CD4-positive, alpha-beta memory T cell (primary cell): ENCODE data around the gene HOXD13. TPM values are rescaled to one million over a fixed set of nuclear protein-coding genes. Genes with fewer than 3 reads are reported as not detected.

ENCODE experiments used
- CTCF ChIA-PET: fragments of 350-600 bp; sonication (Branson Sonifier 250); formaldehyde crosslinking; loops from one replicate; lab custom pipeline; 2021; ENCODE audit warnings: inconsistent platforms; ENCODE audit not compliant: partially characterized antibody; lab: Charles Lee
- POLR2A ChIA-PET: fragments of 350-600 bp; sonication (Branson Sonifier 250); formaldehyde crosslinking; loops from one replicate; lab custom pipeline; 2021; ENCODE audit not compliant: partially characterized antibody; lab: Charles Lee
- DNase-seq, 5 donors: peaks; one replicate each; pipeline versions ENCODE4 v3.0.0 to v3.0.0-alpha.2; 2020 to 2022; ENCODE audit warnings: mixed read lengths in 1 of 5
- H3K27ac ChIP-seq: one replicate; pipeline ENCODE4 v1.7.0; 2013; ENCODE audit warnings: low read depth, low read length
- H3K27me3 ChIP-seq: 2 replicates; pipeline ENCODE4 v1.7.0; 2013; ENCODE audit warnings: mild to moderate bottlenecking, low read length, moderate library complexity; ENCODE audit not compliant: insufficient read depth
- H3K36me3 ChIP-seq: 2 replicates; pipeline ENCODE4 v1.7.0; 2013; ENCODE audit warnings: mild to moderate bottlenecking, low read length, moderate library complexity; ENCODE audit not compliant: insufficient read depth
- H3K4me1 ChIP-seq: 2 replicates; pipeline ENCODE4 v1.7.0; 2013; ENCODE audit warnings: mild to moderate bottlenecking, low read length, moderate library complexity; ENCODE audit not compliant: insufficient read depth
- H3K4me3 ChIP-seq, 2 donors: one replicate each; pipeline ENCODE4 v1.7.0; 2013; ENCODE audit warnings: low read length in 2 of 2, mild to moderate bottlenecking in 1 of 2
- H3K9me3 ChIP-seq, 2 donors: one replicate each; pipeline ENCODE4 v1.7.0; 2013; ENCODE audit warnings: low read length in 2 of 2, control low read depth in 1 of 2; ENCODE audit not compliant: control insufficient read depth in 1 of 2
- H3K27ac Mint-ChIP-seq, 7 donors: one replicate each; pipeline ENCODE4 v1.8.0; 2020 to 2021; ENCODE audit warnings: mixed read lengths in 7 of 7, mild to moderate bottlenecking in 6 of 7, inconsistent platforms in 3 of 7, moderate library complexity in 3 of 7
- H3K27me3 Mint-ChIP-seq, 2 donors: one replicate each; pipeline ENCODE4 v1.8.0; 2020 to 2021; ENCODE audit warnings: mixed read lengths in 2 of 2
- H3K36me3 Mint-ChIP-seq, 2 donors: one replicate each; pipeline ENCODE4 v1.8.0; 2020 to 2021; ENCODE audit warnings: mixed read lengths in 2 of 2, inconsistent platforms in 1 of 2, mild to moderate bottlenecking in 1 of 2
- H3K4me1 Mint-ChIP-seq, 4 donors: one replicate each; pipeline ENCODE4 v1.8.0; 2020 to 2021; ENCODE audit warnings: mixed read lengths in 4 of 4, mild to moderate bottlenecking in 1 of 4
- H3K4me3 Mint-ChIP-seq, 8 donors: one replicate each; pipeline ENCODE4 v1.8.0; 2020 to 2021; ENCODE audit warnings: mixed read lengths in 8 of 8, mild to moderate bottlenecking in 7 of 8, moderate library complexity in 6 of 8, inconsistent platforms in 3 of 8
- H3K9me3 Mint-ChIP-seq, 8 donors: one replicate each; pipeline ENCODE4 v1.8.0; 2020 to 2021; ENCODE audit warnings: mixed read lengths in 8 of 8, mild to moderate bottlenecking in 5 of 8, inconsistent platforms in 3 of 8, moderate library complexity in 1 of 8
- intact Hi-C: fragments of 100-400 bp; cut with micrococcal nuclease; formaldehyde crosslinking; loops from one replicate; pipeline ENCODE4 v1.15.1; 2023
- polyA plus RNA-seq, 2 donors: library from polyadenylated mRNA; unstranded; fragments of 300-500 nt; fragmentation: Illumina TruSeq; gene quantifications; one replicate each; pipeline ENCODE4 v1.2.3, GENCODE V29; 2021
- total RNA-seq, 2 experiments: library from RNA; stranded (reverse); gene quantifications; one replicate each; pipeline ENCODE4 v1.2.3, GENCODE V29; 2021

Gene HOXD13
- total and polyA plus RNA-seq, 4 experiments from 2014 or later: not detected

- peaks cover 7 to 8% of the 10 kb centered on the region in 2 donors for H3K36me3 Mint-ChIP-seq
- ChIA-PET CTCF (no interaction called here), POLR2A (no interaction called here)
- H3K4me1 ChIP-seq: peaks cover 16% of the 10 kb centered on the region
- no peak for DNase-seq
- H3K27ac ChIP-seq: no peak overlapping the region
- peak overlapping the region in 3 of 7 donors; percentile 24 to 74 (median 66) for H3K27ac Mint-ChIP-seq
- H3K4me1 Mint-ChIP-seq: peaks cover 8 to 56% (median 23%) of the 10 kb centered on the region in 4 donors
- peaks cover 76 to 81% of the 10 kb centered on the region in 2 donors for H3K27me3 Mint-ChIP-seq
- peaks cover 89% of the 10 kb centered on the region for H3K27me3 ChIP-seq
- intact Hi-C loops: loop anchor here (5.0 kb wide), 1 partner anchor 1754 kb away; no protein-coding TSS in a partner anchor
- peak overlapping the region in 1 of 8 donors; percentile 70 for H3K4me3 Mint-ChIP-seq
- H3K9me3 Mint-ChIP-seq: peaks cover 0 to 58% (median 42%) of the 10 kb centered on the region in 8 donors
- no peaks in the 10 kb centered on the region for H3K36me3 ChIP-seq
- H3K9me3 ChIP-seq: no peaks in the 10 kb centered on the region
- no peak overlapping the region for H3K4me3 ChIP-seq
Observed at GRCh38 chr2:176090862-176091261, 1.7 kb upstream of the HOXD13 start.

GRCh38 chr2:176091329-176092258, 927 bp upstream of the HOXD13 start:
- no peaks in the 10 kb centered on the region for H3K9me3 ChIP-seq
- Mint-ChIP-seq H3K9me3 (peaks cover 0 to 53% (median 40%) of the 10 kb centered on the region in 8 donors), H3K4me3 (peak overlapping the region; percentile 22 to 73 (median 61)), H3K4me1 (peaks cover 11 to 59% (median 24%) of the 10 kb centered on the region in 4 donors), H3K27me3 (peaks cover 78 to 83% of the 10 kb centered on the region in 2 donors), H3K27ac (peak overlapping the region in 6 of 7 donors; percentile 30 to 92 (median 66)), H3K36me3 (peaks cover 7 to 8% of the 10 kb centered on the region in 2 donors)
- H3K4me3 ChIP-seq: no peak overlapping the region
- ChIA-PET POLR2A (no interaction called here), CTCF (no interaction called here)
- peaks cover 89% of the 10 kb centered on the region for H3K27me3 ChIP-seq
- no peak overlapping the region for H3K27ac ChIP-seq
- no peak for DNase-seq
- peaks cover 20% of the 10 kb centered on the region for H3K4me1 ChIP-seq
- intact Hi-C loops: loop anchor here (5.0 kb wide), 1 partner anchor 1754 kb away; no protein-coding TSS in a partner anchor
- H3K36me3 ChIP-seq: no peaks in the 10 kb centered on the region

GRCh38 chr2:176093145-176093897, 800 bp downstream of the HOXD13 start:
- peak overlapping the region in 7 of 8 donors; percentile 6 to 85 (median 45) for H3K4me3 Mint-ChIP-seq
- DNase-seq: no peak
- ChIA-PET POLR2A (no interaction called here), CTCF (interaction anchor here (0.8 kb wide), 1 partner anchor 11 kb away, joined by 3 read pairs; no protein-coding TSS in a partner anchor)
- Histone ChIP-seq H3K4me3 (peak overlapping the region in 1 of 2 donors; percentile 7), H3K27ac (no peak overlapping the region), H3K36me3 (no peaks in the 10 kb centered on the region), H3K9me3 (no peaks in the 10 kb centered on the region), H3K27me3 (peaks cover 89% of the 10 kb centered on the region), H3K4me1 (peaks cover 30% of the 10 kb centered on the region)
- intact Hi-C loops: loop anchor here (5.0 kb wide), 1 partner anchor 1756 kb away; no protein-coding TSS in a partner anchor
- H3K27ac Mint-ChIP-seq: peak overlapping the region in 3 of 7 donors; percentile 78 to 90 (median 85)
- H3K36me3 Mint-ChIP-seq: peaks cover 7 to 10% of the 10 kb centered on the region in 2 donors
- H3K27me3 Mint-ChIP-seq: peaks cover 79 to 84% of the 10 kb centered on the region in 2 donors
- H3K4me1 Mint-ChIP-seq: peaks cover 20 to 64% (median 34%) of the 10 kb centered on the region in 4 donors
- peaks cover 0 to 42% (median 32%) of the 10 kb centered on the region in 8 donors for H3K9me3 Mint-ChIP-seq

DNA sequence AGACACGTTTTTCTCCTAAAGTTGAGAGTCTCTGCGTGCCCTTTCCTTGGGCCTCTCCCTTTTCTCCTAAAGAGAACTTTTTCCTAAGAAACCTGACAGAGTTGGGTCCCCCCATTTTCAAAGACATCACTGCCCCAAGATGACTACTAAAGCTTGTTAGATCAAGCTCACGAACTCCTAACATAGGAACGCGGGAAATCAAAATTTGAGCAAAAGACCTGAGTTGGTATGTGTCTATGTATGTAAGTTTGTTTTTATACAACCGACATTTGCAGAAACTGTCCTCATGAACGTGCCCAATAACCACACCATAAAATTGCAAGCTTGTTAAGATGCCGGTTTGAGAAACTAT, 1.4 kb downstream of the HOXD13 start:
- POLR2A ChIA-PET: no interaction called here
- H3K4me3 Mint-ChIP-seq: peak overlapping the region in 7 of 8 donors; percentile 6 to 85 (median 23)
- H3K27ac Mint-ChIP-seq: peak overlapping the region in 3 of 7 donors; percentile 50 to 90 (median 78)
- Histone ChIP-seq H3K4me1 (peaks cover 27% of the 10 kb centered on the region), H3K36me3 (no peaks in the 10 kb centered on the region), H3K4me3 (no peak overlapping the region), H3K27me3 (peaks cover 89% of the 10 kb centered on the region), H3K9me3 (no peaks in the 10 kb centered on the region), H3K27ac (no peak overlapping the region)
- H3K4me1 Mint-ChIP-seq: peaks cover 18 to 61% (median 33%) of the 10 kb centered on the region in 4 donors
- peaks cover 79 to 84% of the 10 kb centered on the region in 2 donors for H3K27me3 Mint-ChIP-seq
- CTCF ChIA-PET: interaction anchor here (0.8 kb wide), 1 partner anchor 11 kb away, joined by 3 read pairs; no protein-coding TSS in a partner anchor
- DNase-seq: no peak
- peaks cover 0 to 42% (median 31%) of the 10 kb centered on the region in 8 donors for H3K9me3 Mint-ChIP-seq
- H3K36me3 Mint-ChIP-seq: peaks cover 7 to 10% of the 10 kb centered on the region in 2 donors
- intact Hi-C loops: loop anchor here (5.0 kb wide), 1 partner anchor 1757 kb away; no protein-coding TSS in a partner anchor

GRCh38 chr2:176094349-176094748, 1.8 kb downstream of the HOXD13 start:
- peaks cover 0 to 43% (median 29%) of the 10 kb centered on the region in 8 donors for H3K9me3 Mint-ChIP-seq
- peaks cover 89% of the 10 kb centered on the region for H3K27me3 ChIP-seq
- ChIA-PET POLR2A (no interaction called here), CTCF (interaction anchor here (0.8 kb wide), 1 partner anchor 12 kb away, joined by 3 read pairs; no protein-coding TSS in a partner anchor)
- H3K9me3 ChIP-seq: no peaks in the 10 kb centered on the region
- H3K27me3 Mint-ChIP-seq: peaks cover 79 to 82% of the 10 kb centered on the region in 2 donors
- H3K27ac Mint-ChIP-seq: peak overlapping the region in 2 of 7 donors; percentile 78 to 90
- DNase-seq: no peak
- no peak overlapping the region for H3K4me3 ChIP-seq
- H3K36me3 Mint-ChIP-seq: peaks cover 7 to 9% of the 10 kb centered on the region in 2 donors
- H3K4me1 Mint-ChIP-seq: peaks cover 18 to 59% (median 35%) of the 10 kb centered on the region in 4 donors
- intact Hi-C loops: loop anchor here (5.0 kb wide), 1 partner anchor 1757 kb away; no protein-coding TSS in a partner anchor
- peak overlapping the region in 1 of 8 donors; percentile 85 for H3K4me3 Mint-ChIP-seq
- H3K36me3 ChIP-seq: no peaks in the 10 kb centered on the region
- peaks cover 27% of the 10 kb centered on the region for H3K4me1 ChIP-seq
- H3K27ac ChIP-seq: no peak overlapping the region

- Histone ChIP-seq H3K36me3 (no peaks in the 10 kb centered on the region), H3K4me1 (peaks cover 27% of the 10 kb centered on the region), H3K4me3 (no peak overlapping the region), H3K9me3 (no peaks in the 10 kb centered on the region), H3K27ac (no peak overlapping the region), H3K27me3 (peaks cover 81% of the 10 kb centered on the region)
- Mint-ChIP-seq H3K4me3 (peak overlapping the region in 1 of 8 donors; percentile 18), H3K4me1 (peaks cover 18 to 52% (median 36%) of the 10 kb centered on the region in 4 donors), H3K27ac (peak overlapping the region in 1 of 7 donors; percentile 28), H3K27me3 (peaks cover 77 to 79% of the 10 kb centered on the region in 2 donors), H3K36me3 (peaks cover 7 to 8% of the 10 kb centered on the region in 2 donors), H3K9me3 (peaks cover 0 to 43% (median 27%) of the 10 kb centered on the region in 8 donors)
- no peak for DNase-seq
- ChIA-PET POLR2A (interaction anchor here (1.9 kb wide), 1 partner anchor 36 kb away, joined by 5 read pairs; no protein-coding TSS in a partner anchor), CTCF (interaction anchor here (0.8 to 4.1 kb wide), 3 partner anchors 37 to 1201 kb away, joined by 3 to 111 read pairs (median 3); no protein-coding TSS in a partner anchor)
- intact Hi-C loops: no loop called here
Observed at GRCh38 chr2:176095421-176095820, 2.9 kb downstream of the HOXD13 start.
